ENCODE results near the gene UMPS.

GRCh38 chr3:124758851-124759635, 28.8 kb downstream of the UMPS start:
- TF ChIP-seq, protein P1, sequence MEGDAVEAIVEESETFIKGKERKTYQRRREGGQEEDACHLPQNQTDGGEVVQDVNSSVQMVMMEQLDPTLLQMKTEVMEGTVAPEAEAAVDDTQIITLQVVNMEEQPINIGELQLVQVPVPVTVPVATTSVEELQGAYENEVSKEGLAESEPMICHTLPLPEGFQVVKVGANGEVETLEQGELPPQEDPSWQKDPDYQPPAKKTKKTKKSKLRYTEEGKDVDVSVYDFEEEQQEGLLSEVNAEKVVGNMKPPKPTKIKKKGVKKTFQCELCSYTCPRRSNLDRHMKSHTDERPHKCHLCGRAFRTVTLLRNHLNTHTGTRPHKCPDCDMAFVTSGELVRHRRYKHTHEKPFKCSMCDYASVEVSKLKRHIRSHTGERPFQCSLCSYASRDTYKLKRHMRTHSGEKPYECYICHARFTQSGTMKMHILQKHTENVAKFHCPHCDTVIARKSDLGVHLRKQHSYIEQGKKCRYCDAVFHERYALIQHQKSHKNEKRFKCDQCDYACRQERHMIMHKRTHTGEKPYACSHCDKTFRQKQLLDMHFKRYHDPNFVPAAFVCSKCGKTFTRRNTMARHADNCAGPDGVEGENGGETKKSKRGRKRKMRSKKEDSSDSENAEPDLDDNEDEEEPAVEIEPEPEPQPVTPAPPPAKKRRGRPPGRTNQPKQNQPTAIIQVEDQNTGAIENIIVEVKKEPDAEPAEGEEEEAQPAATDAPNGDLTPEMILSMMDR (IDR thresholded peaks at IDR 0.05) = no peak
- TF ChIP-seq POLR2A (IDR thresholded peaks at IDR 0.05) = no peak

Measured in esophagus squamous epithelium (tissue), 4 donors.